OCI-LY1 (cell line): ENCODE measurements around the gene DNAH11.
"Not testable (repeated sequence)": the region's sequence is repeated elsewhere in the genome, so short reads cannot be mapped to it uniquely, and the experiment has no call there.

Experiments
- H2AFZ ChIP-seq: fragments of 200-600 bp; sonication (generic), shearing (Covaris generic); 2 replicates; pipeline ENCODE4 v1.6.0; 2014; ENCODE audit warnings: antibody characterized with exemption, mild to moderate bottlenecking, low read length
- H3F3A ChIP-seq: fragments of 200-600 bp; sonication (generic), shearing (Covaris generic); 2 replicates; pipeline ENCODE4 v1.6.0; 2014; ENCODE audit warnings: mild to moderate bottlenecking, antibody characterized with exemption, low read length, moderate library complexity; ENCODE audit not compliant: insufficient read depth
- H3K27ac ChIP-seq: fragments of 200-600 bp; sonication (generic); 2 replicates; pipeline ENCODE4 v1.5.1; 2014; ENCODE audit warnings: low read length, mixed run types, mild to moderate bottlenecking, low read depth; ENCODE audit not compliant: poor library complexity, severe bottlenecking
- H3K27me3 ChIP-seq: fragments of 200-600 bp; sonication (generic); 2 replicates; pipeline ENCODE4 v1.6.0; 2014; ENCODE audit warnings: antibody characterized with exemption, mild to moderate bottlenecking, low read length, moderate library complexity; ENCODE audit not compliant: insufficient read depth
- H3K36me3 ChIP-seq: fragments of 200-600 bp; sonication (generic); 2 replicates; pipeline ENCODE4 v1.6.1; 2014; ENCODE audit warnings: mild to moderate bottlenecking, antibody characterized with exemption, low read length, moderate library complexity, mixed read lengths; ENCODE audit not compliant: insufficient read depth
- H3K4me1 ChIP-seq: fragments of 200-600 bp; sonication (generic); 2 replicates; pipeline ENCODE4 v1.5.1; 2014; ENCODE audit warnings: mild to moderate bottlenecking, low read length, moderate library complexity; ENCODE audit not compliant: insufficient read depth, severe bottlenecking
- H3K4me2 ChIP-seq: fragments of 200-600 bp; sonication (generic), shearing (Covaris generic); 2 replicates; pipeline ENCODE4 v1.6.1; 2014; ENCODE audit warnings: low read length
- H3K4me3 ChIP-seq: fragments of 200-600 bp; sonication (generic); 2 replicates; pipeline ENCODE4 v1.5.1; 2014; ENCODE audit warnings: low read length, low read depth, mild to moderate bottlenecking, mixed read lengths; ENCODE audit not compliant: poor library complexity, severe bottlenecking
- H3K79me2 ChIP-seq: fragments of 200-600 bp; shearing (Covaris generic); 2 replicates; pipeline ENCODE4 v1.6.1; 2016; ENCODE audit warnings: mixed run types, low read length, mixed read lengths; ENCODE audit not compliant: insufficient read depth
- H3K9ac ChIP-seq: fragments of 200-600 bp; sonication (generic), shearing (Covaris generic); 2 replicates; pipeline ENCODE4 v1.6.1; 2014; ENCODE audit warnings: mild to moderate bottlenecking, low read length, mixed read lengths
- H3K9me2 ChIP-seq: fragments of 200-600 bp; sonication (generic), shearing (Covaris generic); 2 replicates; pipeline ENCODE4 v1.6.1; 2014; ENCODE audit warnings: low read depth, mild to moderate bottlenecking, low read length, mixed read lengths
- H3K9me3 ChIP-seq: fragments of 200-600 bp; shearing (Covaris generic); 2 replicates; pipeline ENCODE4 v1.6.1; 2014; ENCODE audit warnings: low read length, mixed read lengths
- H4K20me1 ChIP-seq: fragments of 200-600 bp; sonication (generic), shearing (Covaris generic); 2 replicates; pipeline ENCODE4 v1.6.0; 2016; ENCODE audit warnings: mild to moderate bottlenecking, low read length; ENCODE audit not compliant: insufficient read depth
- CTCF ChIP-seq: fragments of 200-600 bp; sonication (generic), shearing (Covaris generic); IDR thresholded peaks from 2 replicates; pipeline ENCODE4 v1.5.1; 2017; ENCODE audit warnings: mild to moderate bottlenecking, antibody characterized with exemption, low read length, moderate library complexity, mixed read lengths
- EZH2 ChIP-seq: fragments of 200-600 bp; sonication (generic), shearing (Covaris generic); IDR thresholded peaks from 2 replicates; pipeline ENCODE4 v1.8.0; 2017; ENCODE audit warnings: borderline replicate concordance, mixed run types, mild to moderate bottlenecking, antibody characterized with exemption, low read length, moderate library complexity, mixed read lengths

Gene DNAH11

GRCh38 chr7:21868576-21868850, 325.7 kb downstream of the DNAH11 start:
- no peaks in the 10 kb centered on the region for H3K9me3 ChIP-seq
- no peak overlapping the region for H3K9ac ChIP-seq
- H3K9me2 ChIP-seq: no peaks in the 10 kb centered on the region
- H3K79me2 ChIP-seq: no peaks in the 10 kb centered on the region
- no peaks in the 10 kb centered on the region for H3K4me1 ChIP-seq
- no peaks in the 10 kb centered on the region for H4K20me1 ChIP-seq
- no peak overlapping the region for H3K4me2 ChIP-seq
- TF ChIP-seq CTCF (no peak), EZH2 (no peak)
- H3K36me3 ChIP-seq: no peaks in the 10 kb centered on the region
- no peak overlapping the region for H3K27ac ChIP-seq
- H2AFZ ChIP-seq: no peak overlapping the region
- no peaks in the 10 kb centered on the region for H3K27me3 ChIP-seq
- H3F3A ChIP-seq: no peaks in the 10 kb centered on the region
- H3K4me3 ChIP-seq: no peak overlapping the region

- Histone ChIP-seq H4K20me1 (no peaks in the 10 kb centered on the region), H3K27me3 (no peaks in the 10 kb centered on the region), H3K4me3 (no peak overlapping the region), H3K4me2 (no peak overlapping the region), H3K79me2 (no peaks in the 10 kb centered on the region), H3K9ac (no peak overlapping the region), H2AFZ (no peak overlapping the region), H3K9me2 (no peaks in the 10 kb centered on the region), H3K36me3 (no peaks in the 10 kb centered on the region), H3K27ac (no peak overlapping the region), H3K4me1 (no peaks in the 10 kb centered on the region), H3F3A (no peaks in the 10 kb centered on the region), H3K9me3 (no peaks in the 10 kb centered on the region)
- no peak for TF ChIP-seq EZH2
- TF ChIP-seq CTCF: no peak
Observed at GRCh38 chr7:21869785-21870402, 327.1 kb downstream of the DNAH11 start.

- no peaks in the 10 kb centered on the region for H3F3A ChIP-seq
- H3K27me3 ChIP-seq: no peaks in the 10 kb centered on the region
- H3K4me3 ChIP-seq: no peak overlapping the region
- H3K9me3 ChIP-seq: no peaks in the 10 kb centered on the region
- no peak overlapping the region for H3K4me2 ChIP-seq
- no peak overlapping the region for H2AFZ ChIP-seq
- H4K20me1 ChIP-seq: no peaks in the 10 kb centered on the region
- no peaks in the 10 kb centered on the region for H3K79me2 ChIP-seq
- no peaks in the 10 kb centered on the region for H3K4me1 ChIP-seq
- no peak for TF ChIP-seq EZH2
- no peak for TF ChIP-seq CTCF
- no peaks in the 10 kb centered on the region for H3K36me3 ChIP-seq
- H3K27ac ChIP-seq: no peak overlapping the region
- no peaks in the 10 kb centered on the region for H3K9me2 ChIP-seq
- no peak overlapping the region for H3K9ac ChIP-seq
Observed at GRCh38 chr7:21883069-21883468, 340.2 kb downstream of the DNAH11 start.

GRCh38 chr7:21883501-21883900, 340.7 kb downstream of the DNAH11 start:
- not testable (repeated sequence) for H3K9me2 ChIP-seq, H3K9me3 ChIP-seq, H3K27ac ChIP-seq, H3K4me1 ChIP-seq, H3K79me2 ChIP-seq, H3K9ac ChIP-seq, H3K27me3 ChIP-seq, H3K36me3 ChIP-seq, H3K4me2 ChIP-seq, H3K4me3 ChIP-seq, H3F3A ChIP-seq, H2AFZ ChIP-seq, H4K20me1 ChIP-seq
